Kasumi-1 (cell line): Measurements from ENCODE around the gene OR11H7.
"Not testable (repeated sequence)": the region's sequence is repeated elsewhere in the genome, so short reads cannot be mapped to it uniquely, and the experiment has no call there.

Source experiments
- DNase-seq, 2 experiments: peaks; one replicate each; lab custom pipeline; 2025; lab: John Stamatoyannopoulos, UW

OR11H7 gene

DNA sequence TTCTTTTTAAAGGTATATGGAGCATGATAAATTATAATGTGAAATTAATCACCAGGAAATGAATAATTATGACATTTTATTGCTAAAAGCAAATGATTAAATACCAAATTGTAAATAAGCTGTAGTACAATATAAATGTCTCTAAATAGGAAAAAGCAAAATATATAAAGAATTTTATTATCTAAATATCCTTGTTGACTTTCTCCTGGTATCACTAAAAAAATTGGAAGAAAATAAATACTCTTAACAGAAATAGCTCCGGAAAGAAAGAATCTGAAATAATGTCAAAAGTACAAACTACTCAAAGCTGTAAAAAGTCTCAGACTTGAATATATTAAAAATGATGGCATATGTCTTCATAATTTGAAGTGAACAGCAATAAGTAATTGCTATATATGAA, at the start of gene OR11H7:
Gene OR11H7, plus strand, starts transcription at position 301 of the 400 bp plus-strand sequence.
- no peak for DNase-seq

GRCh38 chr14:20179218-20179617, 49.6 kb upstream of the OR11H7 start:
- peak; percentile 38 to 66 for DNase-seq

- DNase-seq, result no peak
Observed at GRCh38 chr14:20179880-20180279, 48.9 kb upstream of the OR11H7 start.

- DNase-seq, result no peak
Observed at GRCh38 chr14:20180486-20180885, 48.3 kb upstream of the OR11H7 start.

DNA sequence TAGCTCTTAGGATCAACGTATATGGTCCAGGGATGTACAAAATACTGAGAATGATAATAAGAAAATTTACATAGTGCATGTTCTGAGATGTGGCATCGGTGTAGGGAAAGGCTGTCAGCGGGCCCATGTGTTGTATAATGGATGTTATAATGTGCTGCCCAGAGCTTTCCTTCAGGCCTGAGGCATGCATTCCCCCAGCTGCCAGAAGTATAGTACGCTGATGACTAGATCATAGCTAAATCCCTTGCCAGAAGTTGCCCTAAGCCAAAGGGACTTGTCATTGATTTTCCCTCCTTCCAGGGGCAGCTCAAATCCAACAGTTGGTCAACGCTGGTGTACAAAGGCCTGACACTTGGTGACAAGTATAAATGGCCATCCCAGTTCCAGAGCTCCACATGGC, 44.6 kb upstream of the OR11H7 start:
- DNase-seq, result no peak

- no peak for DNase-seq
Observed at GRCh38 chr14:20190596-20190995, 38.2 kb upstream of the OR11H7 start, which contains the start of gene OR11G2. OR11G2 (plus strand) TSS chr14:20190896; CDS start chr14:20197438, 6,542 bp downstream.

DNA sequence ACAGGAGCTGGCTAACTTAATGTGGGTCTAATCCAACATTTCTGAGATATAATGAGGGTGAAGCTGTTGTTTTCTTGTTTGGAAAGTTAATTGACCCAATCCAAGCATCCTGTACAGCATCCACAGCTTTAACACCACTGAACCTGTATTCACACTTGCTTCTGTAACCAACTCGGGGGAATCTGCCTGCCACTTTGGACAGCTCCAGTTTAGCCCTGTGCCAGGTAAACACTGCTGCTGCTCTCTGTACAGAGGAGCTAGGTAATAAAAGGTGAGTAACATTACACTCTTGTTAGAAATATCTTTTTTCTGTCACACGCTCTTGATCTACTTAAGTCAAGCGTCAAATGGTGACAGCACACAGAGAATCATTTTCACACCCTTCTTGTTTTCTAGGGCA, 37.4 kb upstream of the OR11H7 start:
- DNase-seq, result no peak

GRCh38 chr14:20194101-20194500, 34.7 kb upstream of the OR11H7 start:
- DNase-seq, result no peak

GRCh38 chr14:20195170-20195569, 33.6 kb upstream of the OR11H7 start:
- not testable (repeated sequence) for DNase-seq

- DNase-seq, result peak in 1 of 2 experiments; percentile 23
Observed at GRCh38 chr14:20195911-20196310, 32.9 kb upstream of the OR11H7 start.

GRCh38 chr14:20197459-20197858, 31.3 kb upstream of the OR11H7 start:
- peak; percentile 16 to 29 for DNase-seq

DNA sequence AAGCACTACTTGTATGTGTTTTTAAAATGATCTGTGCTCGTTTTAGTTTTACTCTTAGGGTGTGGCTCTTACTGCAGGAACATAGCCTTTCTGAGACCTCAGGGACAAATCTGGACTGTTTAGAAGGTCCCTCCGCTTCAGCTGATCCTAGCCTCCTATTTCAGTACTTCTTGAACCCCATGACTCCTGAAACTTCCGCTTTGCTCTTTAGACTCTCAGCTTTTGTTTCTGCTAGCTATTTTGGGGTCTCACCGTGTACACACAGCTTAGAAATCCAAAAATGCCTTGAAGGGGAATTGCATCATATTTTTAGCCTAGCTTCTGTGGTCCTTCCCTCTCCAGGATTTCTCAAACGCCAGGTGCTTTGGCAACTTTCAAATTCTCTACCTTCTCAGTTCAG, 29.8 kb upstream of the OR11H7 start:
- no peak for DNase-seq

DNA sequence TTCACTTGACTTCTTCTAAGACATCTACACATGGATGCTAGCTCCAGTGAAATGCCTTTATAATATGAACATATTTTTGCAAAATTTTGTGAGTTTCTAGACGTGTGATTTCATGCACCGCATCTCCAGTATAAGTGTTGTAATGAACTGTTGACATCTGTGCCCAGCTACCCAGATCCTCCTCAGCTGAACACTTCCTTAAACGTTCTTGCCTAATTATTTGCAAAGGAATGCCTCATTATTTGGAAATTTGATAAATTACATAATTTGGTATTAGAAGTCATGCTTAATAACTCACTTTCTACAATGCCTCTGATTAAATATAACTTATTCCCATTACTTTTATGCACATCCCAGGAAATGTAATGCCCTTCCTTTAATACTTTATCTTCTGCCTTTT, 24.1 kb upstream of the OR11H7 start:
- DNase-seq, result no peak

DNA sequence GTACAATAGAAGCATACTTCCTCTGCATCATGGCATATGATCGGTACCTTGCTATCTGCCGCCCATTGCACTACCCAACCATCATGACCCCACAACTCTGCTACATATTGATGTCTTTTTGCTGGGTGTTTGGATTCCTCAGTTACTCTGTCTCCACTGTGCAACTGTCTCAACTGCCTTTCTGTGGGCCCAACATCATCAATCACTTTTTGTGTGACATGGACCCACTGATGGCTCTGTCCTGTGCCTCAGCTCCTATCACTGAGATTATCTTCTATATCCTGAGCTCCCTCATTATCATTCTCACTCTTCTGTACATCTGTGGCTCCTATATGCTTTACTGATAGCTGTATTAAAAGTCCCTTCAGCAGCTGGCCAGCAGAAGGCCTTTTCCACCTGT, 19.2 kb upstream of the OR11H7 start:
- DNase-seq, result no peak

GRCh38 chr14:20212406-20212805, 16.4 kb upstream of the OR11H7 start:
- DNase-seq, result not testable (repeated sequence)

- DNase-seq, result no peak
Observed at GRCh38 chr14:20215196-20215595, 13.6 kb upstream of the OR11H7 start.

- no peak for DNase-seq
Observed at GRCh38 chr14:20219033-20219432, 9.7 kb upstream of the OR11H7 start.

- no peak for DNase-seq
Observed at GRCh38 chr14:20223410-20223809, 5.4 kb upstream of the OR11H7 start, which contains the start of gene OR11H6. OR11H6 (plus strand) TSS chr14:20223710; CDS start chr14:20223710, 0 bp downstream.

- not testable (repeated sequence) for DNase-seq
Observed at GRCh38 chr14:20235415-20235814, 6.6 kb downstream of the OR11H7 start.

GRCh38 chr14:20247646-20248246, 19.0 kb downstream of the OR11H7 start:
- DNase-seq, result no peak

DNA sequence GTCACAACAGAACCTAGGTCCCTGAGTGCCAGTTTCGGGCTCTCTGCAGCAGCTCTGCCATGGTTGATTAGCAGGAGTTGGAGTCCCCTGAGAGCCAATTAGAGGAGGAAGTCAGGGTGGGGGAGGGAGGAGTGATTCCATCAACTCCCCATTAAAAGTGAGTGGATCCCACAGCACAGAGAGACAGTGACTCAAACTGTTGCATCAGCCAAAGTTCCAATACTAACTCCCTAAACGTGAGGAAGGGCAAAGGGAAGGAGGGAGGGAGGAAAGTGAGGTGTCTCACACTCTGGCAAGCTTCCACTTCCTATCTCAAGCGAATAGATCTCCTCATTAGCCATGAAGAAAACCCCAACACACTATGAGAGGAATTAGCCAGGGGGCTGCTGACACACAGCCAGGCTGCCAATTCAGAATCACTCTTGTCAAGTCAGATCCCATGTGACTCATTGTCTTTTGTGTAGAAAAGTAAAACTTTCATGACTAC, 33.9 kb downstream of the OR11H7 start:
- no peak for DNase-seq

GRCh38 chr14:20264361-20264760, 35.6 kb downstream of the OR11H7 start:
- DNase-seq, result not testable (repeated sequence)

- DNase-seq, result no peak
Observed at GRCh38 chr14:20274062-20274461, 45.3 kb downstream of the OR11H7 start.

- no peak for DNase-seq
Observed at GRCh38 chr14:20277409-20277808, 48.6 kb downstream of the OR11H7 start.
